Osteocyte (in vitro differentiated cells): ENCODE results near the gene TM7SF2. TPM values are rescaled to one million over a fixed set of nuclear protein-coding genes. Genes with fewer than 3 reads are reported as not detected.

Source experiments
- DNase-seq: peaks from one replicate; pipeline ENCODE4 v3.0.0; 2021; ENCODE audit warnings: mixed read lengths; ENCODE audit not compliant: unreplicated experiment; ENCODE audit errors: extremely low spot score
- H3K27ac Mint-ChIP-seq: one replicate; pipeline ENCODE4 v1.8.0; 2021; ENCODE audit warnings: mild to moderate bottlenecking, mixed read lengths; ENCODE audit not compliant: unreplicated experiment
- H3K27me3 Mint-ChIP-seq: one replicate; pipeline ENCODE4 v1.8.0; 2021; ENCODE audit warnings: mixed read lengths; ENCODE audit not compliant: unreplicated experiment
- H3K36me3 Mint-ChIP-seq: one replicate; pipeline ENCODE4 v1.8.0; 2021; ENCODE audit warnings: mixed read lengths; ENCODE audit not compliant: unreplicated experiment
- H3K4me1 Mint-ChIP-seq: one replicate; pipeline ENCODE4 v1.8.0; 2021; ENCODE audit warnings: mixed read lengths; ENCODE audit not compliant: unreplicated experiment
- H3K4me3 Mint-ChIP-seq: one replicate; pipeline ENCODE4 v1.8.0; 2021; ENCODE audit warnings: mild to moderate bottlenecking, moderate library complexity, mixed read lengths; ENCODE audit not compliant: unreplicated experiment
- H3K9me3 Mint-ChIP-seq: one replicate; pipeline ENCODE4 v1.8.0; 2021; ENCODE audit warnings: mixed read lengths; ENCODE audit not compliant: unreplicated experiment
- CTCF ChIP-seq: fragments of 200-600 bp; sonication (generic); IDR thresholded peaks from 2 replicates; pipeline ENCODE4 v1.5.0; 2021; ENCODE audit warnings: antibody characterized with exemption, mild to moderate bottlenecking, moderate library complexity
- total RNA-seq: library from RNA; stranded (reverse); gene quantifications from 2 replicates; pipeline ENCODE4 v1.2.1, GENCODE V29; 2021

The TM7SF2 gene
- total RNA-seq, 1 donor from 2014 or later: 13.6 TPM

GRCh38 chr11:65066805-65067291 lies 44.8 kb upstream of the TM7SF2 start:
- Mint-ChIP-seq H3K4me3 (no peak overlapping the region), H3K36me3 (no peaks in the 10 kb centered on the region), H3K27me3 (no peaks in the 10 kb centered on the region), H3K27ac (no peak overlapping the region), H3K4me1 (no peaks in the 10 kb centered on the region), H3K9me3 (no peaks in the 10 kb centered on the region)
- DNase-seq: no peak
- no peak for TF ChIP-seq CTCF

GRCh38 chr11:65067446-65067845 lies 44.2 kb upstream of the TM7SF2 start:
- TF ChIP-seq CTCF: no peak
- Mint-ChIP-seq H3K27me3 (no peaks in the 10 kb centered on the region), H3K36me3 (no peaks in the 10 kb centered on the region), H3K4me3 (no peak overlapping the region), H3K27ac (no peak overlapping the region), H3K9me3 (no peaks in the 10 kb centered on the region), H3K4me1 (no peaks in the 10 kb centered on the region)
- DNase-seq: no peak

- H3K27me3 Mint-ChIP-seq: no peaks in the 10 kb centered on the region
- H3K36me3 Mint-ChIP-seq: no peaks in the 10 kb centered on the region
- DNase-seq: no peak
- H3K9me3 Mint-ChIP-seq: no peaks in the 10 kb centered on the region
- no peaks in the 10 kb centered on the region for H3K4me1 Mint-ChIP-seq
- no peak for TF ChIP-seq CTCF
- H3K27ac Mint-ChIP-seq: no peak overlapping the region
- H3K4me3 Mint-ChIP-seq: no peak overlapping the region
These were observed 42.5 kb upstream of the TM7SF2 start for GRCh38 chr11:65069217-65069616.

- Mint-ChIP-seq H3K27me3 (no peaks in the 10 kb centered on the region), H3K4me3 (no peak overlapping the region), H3K36me3 (no peaks in the 10 kb centered on the region), H3K4me1 (no peaks in the 10 kb centered on the region), H3K9me3 (no peaks in the 10 kb centered on the region), H3K27ac (no peak overlapping the region)
- no peak for DNase-seq
- TF ChIP-seq CTCF: no peak
These were observed 39.6 kb upstream of the TM7SF2 start for GRCh38 chr11:65071907-65072630.

GRCh38 chr11:65072631-65072966 lies 39.1 kb upstream of the TM7SF2 start:
- no peaks in the 10 kb centered on the region for H3K27me3 Mint-ChIP-seq
- TF ChIP-seq CTCF: no peak
- no peak for DNase-seq
- H3K4me1 Mint-ChIP-seq: no peaks in the 10 kb centered on the region
- H3K4me3 Mint-ChIP-seq: no peak overlapping the region
- H3K27ac Mint-ChIP-seq: no peak overlapping the region
- H3K36me3 Mint-ChIP-seq: no peaks in the 10 kb centered on the region
- no peaks in the 10 kb centered on the region for H3K9me3 Mint-ChIP-seq
